HepG2 (cell line): ENCODE measurements around the gene ACAP3. TPM values are rescaled to one million over a fixed set of nuclear protein-coding genes. Genes with fewer than 3 reads are reported as not detected.
A peak's percentile ranks its signal among the peaks of the same experiment; 100 is the strongest.

Experiments used
- ATF1 ChIP-seq: IDR thresholded peaks from 2 replicates; pipeline ENCODE4 v1.6.1; 2016; ENCODE audit warnings: mild to moderate bottlenecking, control low read depth
- BCL6 ChIP-seq: IDR thresholded peaks from 2 replicates; pipeline ENCODE4 v1.6.1; 2016; ENCODE audit warnings: missing genetic modification reagents, missing compliant biosample characterization
- BRD4 ChIP-seq: sonication (generic); formaldehyde crosslinking; IDR thresholded peaks from 2 replicates; pipeline ENCODE4 v1.4.0; 2020; ENCODE audit warnings: missing genetic modification reagents
- CCAR2 ChIP-seq: fragments of 200-400 bp; formaldehyde crosslinking; optimal IDR thresholded peaks from 2 replicates; pipeline ENCODE3; 2018; ENCODE audit warnings: low read depth, mild to moderate bottlenecking, low read length, moderate library complexity
- CREB1 ChIP-seq, 2 experiments: fragments of 450-650 bp in 1 of 2; IDR thresholded peaks; 2 replicates each; pipeline ENCODE4 v1.6.1; 2016 to 2017; ENCODE audit warnings: control low read depth in 1 of 2, mild to moderate bottlenecking in 1 of 2, missing compliant biosample characterization in 1 of 2, missing genetic modification characterization in 1 of 2
- DDIT3 ChIP-seq: sonication (generic); formaldehyde crosslinking; IDR thresholded peaks from 2 replicates; pipeline ENCODE4 v1.4.0; 2020; ENCODE audit warnings: mild to moderate bottlenecking, missing genetic modification reagents
- ELK4 ChIP-seq: sonication (generic); formaldehyde crosslinking; IDR thresholded peaks from 2 replicates; pipeline ENCODE4 v1.9.0; 2021; ENCODE audit warnings: missing genetic modification reagents, borderline replicate concordance
- HDAC2 ChIP-seq: sonication (generic); formaldehyde crosslinking; IDR thresholded peaks from 2 replicates; pipeline ENCODE4 v1.4.0; 2020; ENCODE audit warnings: missing genetic modification reagents
- MBD4 ChIP-seq: IDR thresholded peaks from 2 replicates; pipeline ENCODE4 v1.6.1; 2012; ENCODE audit warnings: low read length, inconsistent platforms, borderline replicate concordance
- MTA1 ChIP-seq: sonication (generic); formaldehyde crosslinking; IDR thresholded peaks from 2 replicates; pipeline ENCODE4 v1.4.0; 2020; ENCODE audit warnings: missing genetic modification reagents, mild to moderate bottlenecking, borderline replicate concordance
- POLR2G ChIP-seq: fragments of 200-400 bp; formaldehyde crosslinking; IDR thresholded peaks from 2 replicates; pipeline ENCODE4 v1.6.1; 2018; ENCODE audit warnings: mild to moderate bottlenecking, low read depth, low read length, moderate library complexity
- SATB2 ChIP-seq: sonication (generic); formaldehyde crosslinking; IDR thresholded peaks from 2 replicates; pipeline ENCODE4 v1.5.0; 2020; ENCODE audit warnings: missing genetic modification reagents
- TBX2 ChIP-seq: sonication (generic); formaldehyde crosslinking; IDR thresholded peaks from 2 replicates; pipeline ENCODE4 v1.5.0; 2020; ENCODE audit warnings: missing genetic modification reagents, mild to moderate bottlenecking, borderline replicate concordance
- YEATS4 ChIP-seq: sonication (generic); formaldehyde crosslinking; IDR thresholded peaks from 2 replicates; pipeline ENCODE4 v1.4.0; 2020; ENCODE audit warnings: missing genetic modification reagents, borderline replicate concordance
- ZKSCAN1 ChIP-seq: fragments of 150-350 bp; IDR thresholded peaks from 2 replicates; pipeline ENCODE4 v1.6.1; 2014; ENCODE audit warnings: low read length
- ZNF18 ChIP-seq: sonication (generic); formaldehyde crosslinking; IDR thresholded peaks from 2 replicates; pipeline ENCODE4 v1.8.0; 2022; ENCODE audit warnings: mild to moderate bottlenecking, missing genetic modification reagents; ENCODE audit not compliant: insufficient replicate concordance
- ZNF232 ChIP-seq: sonication (generic); formaldehyde crosslinking; IDR thresholded peaks from 2 replicates; pipeline ENCODE4 v1.4.0; 2020; ENCODE audit warnings: missing genetic modification reagents, borderline replicate concordance
- ZNF331 ChIP-seq: sonication (generic); formaldehyde crosslinking; IDR thresholded peaks from 2 replicates; pipeline ENCODE4 v1.4.0; 2020; ENCODE audit warnings: missing genetic modification reagents
- ZNF460 ChIP-seq: sonication (generic); formaldehyde crosslinking; IDR thresholded peaks from 2 replicates; pipeline ENCODE4 v1.5.1; 2020; ENCODE audit warnings: missing genetic modification reagents, mild to moderate bottlenecking, borderline replicate concordance
- ZNF543 ChIP-seq: sonication (generic); formaldehyde crosslinking; IDR thresholded peaks from 2 replicates; pipeline ENCODE4 v1.4.0; 2020; ENCODE audit warnings: mild to moderate bottlenecking, missing genetic modification reagents
- ZNF740 ChIP-seq: sonication (generic); formaldehyde crosslinking; IDR thresholded peaks from 2 replicates; pipeline ENCODE4 v1.4.0; 2020; ENCODE audit warnings: missing genetic modification reagents
- ZNF768 ChIP-seq: sonication (generic); formaldehyde crosslinking; IDR thresholded peaks from 2 replicates; pipeline ENCODE4 v1.4.0; 2020; ENCODE audit warnings: missing genetic modification reagents
- ZZZ3 ChIP-seq: sonication (generic); formaldehyde crosslinking; IDR thresholded peaks from 2 replicates; pipeline ENCODE4 v1.4.0; 2020; ENCODE audit warnings: missing genetic modification reagents, mild to moderate bottlenecking, borderline replicate concordance
- polyA plus RNA-seq, 8 experiments: library from polyadenylated mRNA; depleted of rRNA in 3 of 8; stranded (reverse) in 7 of 8; unstranded in 1 of 8; fragments of >200 nt; fragmentation: Illumina TruSeq in 4 of 8; extraction: Trizol in 4 of 8; gene quantifications; 2 replicates each; pipeline versions ENCODE4 v1.2.1 to v1.2.3, GENCODE V29; 2011 to 2016; ENCODE audit warnings: low read depth in 4 of 8, missing spikeins in 1 of 8, mixed read lengths in 1 of 8; ENCODE audit not compliant: insufficient read depth in 1 of 8
- total RNA-seq, 5 experiments: library from RNA; depleted of rRNA; stranded (reverse); fragments of >200 nt; fragmentation: Illumina TruSeq; extraction: Trizol; gene quantifications; 2 replicates each; pipeline ENCODE4 v1.2.3, GENCODE V29; 2016; ENCODE audit warnings: low read depth in 1 of 5

The ACAP3 gene
- total and polyA plus RNA-seq, 2 of the 13 experiments (the other 11 are each of a cell fraction or from before 2014, with no cell fraction given) = 29.4 to 50.8 TPM

GRCh38 chr1:1308756-1309250 lies 1.1 kb upstream of the ACAP3 start (continued):
- TF ChIP-seq CCAR2 = no peak
- TF ChIP-seq MTA1 (CRISPR knock-in tag) = peak; percentile 16; the same call in 1 of the 2 replicates
- TF ChIP-seq BRD4 = no peak
- no peak for TF ChIP-seq ZNF543 (CRISPR knock-in tag)
- no peak for TF ChIP-seq ATF1 (CRISPR knock-in tag)
- no peak for TF ChIP-seq HDAC2
- TF ChIP-seq ZNF768 (CRISPR knock-in tag) = no peak
- TF ChIP-seq ZNF232 = 0 out of 2 replicates have a peak, but pooled peaks have one; percentile 28
- no peak for TF ChIP-seq SATB2 (CRISPR knock-in tag)
- TF ChIP-seq ZKSCAN1 = no peak
- TF ChIP-seq DDIT3 (CRISPR knock-in tag) = no peak
- no peak for TF ChIP-seq MBD4
- no peak for TF ChIP-seq ZNF331
- no peak for TF ChIP-seq BCL6 (CRISPR knock-in tag)
- TF ChIP-seq TBX2 (CRISPR knock-in tag) = peak; percentile 0; the same call in 1 of the 2 replicates
- no peak for TF ChIP-seq ELK4 (CRISPR knock-in tag)
- no peak for TF ChIP-seq CREB1 (IDR thresholded peaks at IDR 0.05)
- TF ChIP-seq CREB1 (CRISPR knock-in tag; IDR thresholded peaks at IDR 0.05) = no peak
- TF ChIP-seq ZZZ3 (CRISPR knock-in tag) = no peak
- no peak for TF ChIP-seq ZNF18 (CRISPR knock-in tag)
- no peak for TF ChIP-seq ZNF460
- TF ChIP-seq POLR2G = peak; percentile 43; the same call in 1 of the 2 replicates
- 0 out of 2 replicates have a peak, but pooled peaks have one; percentile 0 for TF ChIP-seq ZNF740 (CRISPR knock-in tag)
- no peak; the same call in 1 of the 2 replicates for TF ChIP-seq YEATS4 (CRISPR knock-in tag)
